Right atrium auricular region (tissue), 2 donors: Measurements from ENCODE around the gene SYNGR4. TPM values are rescaled to one million over a fixed set of nuclear protein-coding genes. Genes with fewer than 3 reads are reported as not detected.
"Not testable (repeated sequence)": the region's sequence is repeated elsewhere in the genome, so short reads cannot be mapped to it uniquely, and the experiment has no call there.

Experiments
- DNase-seq: peaks from one replicate; pipeline ENCODE4 v3.0.0-alpha.2; 2019; ENCODE audit warnings: low spot score
- H3K27ac ChIP-seq, 2 donors: fragments of 200-600 bp; sonication (generic); 1 replicate in 1 of 2; 2 replicates in 1 of 2; pipeline ENCODE4 v1.5.1; 2016 to 2019
- H3K27me3 ChIP-seq, 2 donors: fragments of 200-600 bp; sonication (generic); one replicate each; pipeline versions ENCODE4 v1.5.1 to v1.6.0; 2017 to 2019
- H3K36me3 ChIP-seq: fragments of 200-600 bp; sonication (generic); one replicate; pipeline ENCODE4 v1.5.1; 2016
- H3K4me1 ChIP-seq, 2 donors: fragments of 200-600 bp; sonication (generic); one replicate each; pipeline versions ENCODE4 v1.5.1 to v1.6.0; 2017 to 2019
- H3K4me3 ChIP-seq, 2 donors: fragments of 200-600 bp; sonication (generic); 1 replicate in 1 of 2; 2 replicates in 1 of 2; pipeline ENCODE4 v1.5.1; 2017 to 2019; ENCODE audit warnings: mild to moderate bottlenecking in 1 of 2, moderate library complexity in 1 of 2
- H3K9me3 ChIP-seq, 2 donors: fragments of 200-600 bp; sonication (generic); one replicate each; pipeline ENCODE4 v1.5.1; 2019
- total RNA-seq, 2 donors: library from RNA; depleted of rRNA; stranded (reverse); fragments of >200 nt; gene quantifications; one replicate each; pipeline ENCODE4 v1.1.0, GENCODE V29; 2016
- TF ChIP-seq, protein P1 (sequence below), 2 donors: fragments of 200-600 bp; sonication (generic); IDR thresholded peaks; one replicate each; pipeline ENCODE4 v1.5.1; 2019; ENCODE audit warnings: antibody characterized with exemption in 2 of 2

The SYNGR4 gene
- total RNA-seq, 2 donors from 2014 or later = not detected

GRCh38 chr19:48391100-48392005, 27.2 kb downstream of the SYNGR4 start, which contains the start of gene KDELR1:
Gene KDELR1, minus strand, starts transcription at chr19:48391551. Its CDS starts 193 bp downstream, at chr19:48391358.
- H3K36me3 ChIP-seq = peaks cover 29% of the 10 kb centered on the region
- peaks cover 17 to 25% of the 10 kb centered on the region in 2 donors for H3K27me3 ChIP-seq
- H3K4me3 ChIP-seq = peak within 1 kb of the TSS; percentile 91
- H3K4me1 ChIP-seq = peaks cover 0 to 35% of the 10 kb centered on the region in 2 donors
- DNase-seq = peak; percentile 77
- H3K27ac ChIP-seq = peak within 1 kb of the TSS; percentile 96
- no peaks in the 10 kb centered on the region for H3K9me3 ChIP-seq
- TF ChIP-seq, protein P1, sequence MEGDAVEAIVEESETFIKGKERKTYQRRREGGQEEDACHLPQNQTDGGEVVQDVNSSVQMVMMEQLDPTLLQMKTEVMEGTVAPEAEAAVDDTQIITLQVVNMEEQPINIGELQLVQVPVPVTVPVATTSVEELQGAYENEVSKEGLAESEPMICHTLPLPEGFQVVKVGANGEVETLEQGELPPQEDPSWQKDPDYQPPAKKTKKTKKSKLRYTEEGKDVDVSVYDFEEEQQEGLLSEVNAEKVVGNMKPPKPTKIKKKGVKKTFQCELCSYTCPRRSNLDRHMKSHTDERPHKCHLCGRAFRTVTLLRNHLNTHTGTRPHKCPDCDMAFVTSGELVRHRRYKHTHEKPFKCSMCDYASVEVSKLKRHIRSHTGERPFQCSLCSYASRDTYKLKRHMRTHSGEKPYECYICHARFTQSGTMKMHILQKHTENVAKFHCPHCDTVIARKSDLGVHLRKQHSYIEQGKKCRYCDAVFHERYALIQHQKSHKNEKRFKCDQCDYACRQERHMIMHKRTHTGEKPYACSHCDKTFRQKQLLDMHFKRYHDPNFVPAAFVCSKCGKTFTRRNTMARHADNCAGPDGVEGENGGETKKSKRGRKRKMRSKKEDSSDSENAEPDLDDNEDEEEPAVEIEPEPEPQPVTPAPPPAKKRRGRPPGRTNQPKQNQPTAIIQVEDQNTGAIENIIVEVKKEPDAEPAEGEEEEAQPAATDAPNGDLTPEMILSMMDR (IDR thresholded peaks at IDR 0.05) = peak; percentile 91 to 94

- Histone ChIP-seq H3K4me1 (peaks cover 0 to 35% of the 10 kb centered on the region in 2 donors), H3K27me3 (peaks cover 22 to 32% of the 10 kb centered on the region in 2 donors), H3K36me3 (peaks cover 24% of the 10 kb centered on the region)
- H3K9me3 ChIP-seq, DNase-seq, H3K4me3 ChIP-seq, H3K27ac ChIP-seq: not testable (repeated sequence)
Measured at GRCh38 chr19:48392006-48392344, 27.8 kb downstream of the SYNGR4 start.

DNA sequence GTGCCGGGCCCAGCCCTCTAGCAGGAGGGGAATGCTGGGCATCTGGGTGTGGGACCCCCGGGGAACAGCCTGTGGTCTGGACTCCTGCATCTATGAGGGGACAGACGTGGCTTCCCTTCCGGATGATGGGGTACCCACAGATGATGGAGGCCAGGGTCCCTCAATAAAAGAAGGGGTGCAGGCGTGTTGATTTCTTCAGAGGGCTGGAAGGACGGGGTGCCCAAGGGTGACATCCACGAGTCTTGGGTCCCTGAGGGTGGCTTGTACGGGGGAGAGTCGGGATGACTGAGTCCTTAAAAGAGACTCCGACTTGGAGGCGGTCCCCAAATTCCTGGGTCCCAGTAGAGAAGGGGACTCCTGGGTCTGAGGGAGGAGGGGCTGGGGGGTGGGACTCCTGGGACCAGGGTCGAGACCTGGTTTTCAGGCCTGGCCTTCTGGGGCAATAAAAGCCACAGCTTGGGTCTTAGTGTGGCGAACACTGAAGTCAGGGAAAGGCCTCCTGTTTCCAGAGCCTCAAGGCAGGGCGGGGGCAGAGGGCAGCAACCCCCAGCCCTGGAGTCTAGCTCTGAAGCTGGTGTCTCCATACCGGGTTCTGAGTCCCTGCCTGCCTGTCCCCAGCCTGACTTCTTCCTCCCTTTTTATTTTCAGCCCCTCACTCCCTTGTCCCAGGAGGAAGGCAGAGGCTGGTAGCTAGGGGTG, 28.8 kb downstream of the SYNGR4 start:
- peaks cover 0 to 39% of the 10 kb centered on the region in 2 donors for H3K4me1 ChIP-seq
- peaks cover 29 to 42% of the 10 kb centered on the region in 2 donors for H3K27me3 ChIP-seq
- H3K4me3 ChIP-seq = no peak overlapping the region
- no peak for DNase-seq
- H3K9me3 ChIP-seq = no peaks in the 10 kb centered on the region
- peaks cover 14% of the 10 kb centered on the region for H3K36me3 ChIP-seq
- no peak overlapping the region for H3K27ac ChIP-seq
- TF ChIP-seq, protein P1 (IDR thresholded peaks at IDR 0.05) = no peak

DNA sequence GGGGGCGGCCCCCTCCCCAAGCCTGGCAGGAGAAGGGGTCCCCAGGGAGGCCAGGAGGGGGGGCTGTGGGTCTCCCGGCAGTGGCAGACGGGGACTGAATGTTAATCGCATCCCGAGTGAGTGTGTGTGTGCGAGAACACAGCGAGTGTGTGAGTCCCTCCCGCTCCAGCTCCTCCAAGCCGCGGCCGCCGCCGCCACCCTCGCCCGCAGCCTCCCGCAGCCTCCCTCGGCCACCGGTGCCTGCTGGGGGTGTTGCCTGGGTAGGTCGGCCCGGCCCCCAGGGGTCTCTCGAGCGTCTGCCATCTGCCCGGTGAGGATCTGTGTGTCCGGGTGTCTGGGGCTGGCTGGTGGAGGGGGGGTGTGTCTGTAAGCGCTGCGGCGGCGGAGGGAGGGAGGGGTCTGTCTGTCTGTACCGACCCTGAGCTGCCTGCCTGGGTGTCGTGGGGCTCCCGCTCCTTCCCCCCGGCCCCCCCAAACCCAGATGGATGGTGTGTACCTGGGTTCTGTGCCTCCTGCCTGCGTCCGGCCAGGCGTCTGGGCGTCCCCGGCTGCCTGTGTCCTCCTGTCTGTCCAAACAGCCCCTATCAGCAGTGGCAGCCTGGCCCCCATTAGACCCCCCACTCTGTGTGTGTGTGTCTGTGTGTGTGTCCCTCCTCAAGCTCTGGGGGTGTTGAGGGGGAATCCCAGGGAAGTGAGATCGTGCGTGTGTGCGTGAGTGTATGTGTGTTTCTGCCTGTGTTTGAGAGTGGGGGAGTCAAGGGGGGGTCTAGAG, 29.6 kb downstream of the SYNGR4 start, which contains the start of gene GRIN2D:
Gene GRIN2D, plus strand, starts transcription at position 110 of the 772 bp plus-strand sequence. CDS start 4,725 bp downstream, outside the sequence.
- peaks cover 0 to 43% of the 10 kb centered on the region in 2 donors for H3K4me1 ChIP-seq
- H3K27ac ChIP-seq = no peak within 1 kb of the TSS
- H3K27me3 ChIP-seq = peaks cover 29 to 43% of the 10 kb centered on the region in 2 donors
- H3K4me3 ChIP-seq = peak within 1 kb of the TSS in 1 of 2 donors; percentile 15
- no peaks in the 10 kb centered on the region for H3K9me3 ChIP-seq
- peaks cover 7% of the 10 kb centered on the region for H3K36me3 ChIP-seq
- no peak for DNase-seq
- TF ChIP-seq, protein P1 (IDR thresholded peaks at IDR 0.05) = no peak

DNA sequence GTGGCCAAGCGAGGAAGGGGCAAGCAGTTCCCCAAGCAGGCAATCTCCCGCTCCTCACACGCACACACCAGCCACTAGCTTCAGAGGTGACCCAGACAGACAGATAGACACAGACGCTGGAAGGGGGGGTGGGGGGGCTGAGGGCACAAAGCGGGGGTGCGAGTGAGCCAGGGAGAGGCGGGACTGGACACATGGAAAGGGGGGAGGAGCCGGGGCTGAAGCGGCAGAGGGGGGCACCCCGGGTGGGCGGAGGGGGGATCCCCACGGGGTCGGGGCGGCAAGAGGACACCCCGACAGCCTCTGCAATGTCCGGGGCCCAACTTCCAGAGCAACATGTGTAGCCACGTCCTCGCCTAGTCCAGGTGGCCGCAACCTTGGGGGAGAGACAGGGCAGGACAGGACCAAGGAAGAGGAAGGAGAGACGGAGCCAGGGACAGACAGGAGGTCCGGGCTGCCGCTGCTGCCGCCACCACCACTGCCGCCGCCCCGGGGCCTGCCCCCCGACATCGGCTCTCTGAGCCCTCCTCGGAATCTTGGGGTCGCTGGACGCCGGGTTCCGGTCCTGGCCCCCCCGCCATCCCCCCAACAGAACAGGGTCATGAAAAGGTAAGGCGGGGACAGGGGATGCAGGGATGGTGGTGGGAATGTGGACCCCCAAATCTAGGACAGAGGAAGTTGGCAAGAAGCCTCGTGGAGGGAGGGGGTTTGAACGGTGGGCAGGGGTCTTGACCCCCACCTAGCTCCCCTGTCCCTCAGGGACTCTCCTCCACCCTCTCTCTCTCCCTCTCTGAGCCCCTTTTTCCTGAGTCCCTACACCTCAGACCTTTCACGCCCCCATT, 30.4 kb downstream of the SYNGR4 start:
- DNase-seq = no peak
- H3K4me1 ChIP-seq = peaks cover 0 to 38% of the 10 kb centered on the region in 2 donors
- TF ChIP-seq, protein P1 (IDR thresholded peaks at IDR 0.05) = no peak
- no peaks in the 10 kb centered on the region for H3K36me3 ChIP-seq
- peak overlapping the region in 1 of 2 donors; percentile 15 for H3K4me3 ChIP-seq
- no peak overlapping the region for H3K27ac ChIP-seq
- H3K9me3 ChIP-seq = no peaks in the 10 kb centered on the region
- peaks cover 29 to 43% of the 10 kb centered on the region in 2 donors for H3K27me3 ChIP-seq
